GM12872 (cell line): ENCODE data around the gene ZNF679.
A peak's percentile ranks its signal among the peaks of the same experiment; 100 is the strongest.

Source experiments
- TF ChIP-seq, protein P1 (sequence below): IDR thresholded peaks from 3 replicates; pipeline ENCODE4 v1.5.1; 2011; ENCODE audit warnings: low read depth, mild to moderate bottlenecking, low read length, moderate library complexity; ENCODE audit not compliant: insufficient read depth

ZNF679 gene

DNA sequence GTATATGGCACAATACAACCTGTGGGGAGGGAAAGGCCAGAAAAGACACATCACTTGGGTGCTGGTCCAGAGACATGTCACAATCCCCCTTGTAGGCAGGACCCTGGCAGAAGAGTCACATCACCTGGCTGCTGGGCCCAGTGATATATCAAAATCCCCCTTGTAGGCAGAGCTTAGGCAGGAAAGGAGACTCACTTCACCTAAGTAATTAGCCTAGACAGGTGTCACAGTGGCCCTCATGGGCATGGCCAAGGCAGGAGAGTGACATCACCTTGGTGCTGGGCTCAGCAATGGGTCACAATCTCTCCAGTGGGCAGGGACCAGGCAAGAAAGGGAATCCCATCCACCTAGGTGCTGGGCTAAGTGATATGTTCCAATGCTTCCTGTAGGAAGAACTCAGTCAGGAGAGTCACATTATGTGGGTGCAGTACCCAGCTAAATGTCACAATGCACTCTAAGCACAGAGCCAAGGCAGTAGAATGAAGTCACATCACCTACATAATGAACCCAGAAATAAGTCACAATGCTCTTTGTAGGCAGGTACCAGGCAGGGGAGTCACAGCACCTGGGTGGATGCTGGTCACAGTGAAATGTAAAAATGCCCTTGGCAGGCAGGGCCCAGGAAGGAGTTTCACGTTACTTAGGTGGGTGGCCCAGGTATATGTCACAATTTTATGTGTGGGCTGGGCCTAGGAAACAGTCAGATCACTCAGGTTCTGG is 66.6 kb downstream of the ZNF679 start:
- TF ChIP-seq, protein P1, sequence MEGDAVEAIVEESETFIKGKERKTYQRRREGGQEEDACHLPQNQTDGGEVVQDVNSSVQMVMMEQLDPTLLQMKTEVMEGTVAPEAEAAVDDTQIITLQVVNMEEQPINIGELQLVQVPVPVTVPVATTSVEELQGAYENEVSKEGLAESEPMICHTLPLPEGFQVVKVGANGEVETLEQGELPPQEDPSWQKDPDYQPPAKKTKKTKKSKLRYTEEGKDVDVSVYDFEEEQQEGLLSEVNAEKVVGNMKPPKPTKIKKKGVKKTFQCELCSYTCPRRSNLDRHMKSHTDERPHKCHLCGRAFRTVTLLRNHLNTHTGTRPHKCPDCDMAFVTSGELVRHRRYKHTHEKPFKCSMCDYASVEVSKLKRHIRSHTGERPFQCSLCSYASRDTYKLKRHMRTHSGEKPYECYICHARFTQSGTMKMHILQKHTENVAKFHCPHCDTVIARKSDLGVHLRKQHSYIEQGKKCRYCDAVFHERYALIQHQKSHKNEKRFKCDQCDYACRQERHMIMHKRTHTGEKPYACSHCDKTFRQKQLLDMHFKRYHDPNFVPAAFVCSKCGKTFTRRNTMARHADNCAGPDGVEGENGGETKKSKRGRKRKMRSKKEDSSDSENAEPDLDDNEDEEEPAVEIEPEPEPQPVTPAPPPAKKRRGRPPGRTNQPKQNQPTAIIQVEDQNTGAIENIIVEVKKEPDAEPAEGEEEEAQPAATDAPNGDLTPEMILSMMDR, result no peak

DNA sequence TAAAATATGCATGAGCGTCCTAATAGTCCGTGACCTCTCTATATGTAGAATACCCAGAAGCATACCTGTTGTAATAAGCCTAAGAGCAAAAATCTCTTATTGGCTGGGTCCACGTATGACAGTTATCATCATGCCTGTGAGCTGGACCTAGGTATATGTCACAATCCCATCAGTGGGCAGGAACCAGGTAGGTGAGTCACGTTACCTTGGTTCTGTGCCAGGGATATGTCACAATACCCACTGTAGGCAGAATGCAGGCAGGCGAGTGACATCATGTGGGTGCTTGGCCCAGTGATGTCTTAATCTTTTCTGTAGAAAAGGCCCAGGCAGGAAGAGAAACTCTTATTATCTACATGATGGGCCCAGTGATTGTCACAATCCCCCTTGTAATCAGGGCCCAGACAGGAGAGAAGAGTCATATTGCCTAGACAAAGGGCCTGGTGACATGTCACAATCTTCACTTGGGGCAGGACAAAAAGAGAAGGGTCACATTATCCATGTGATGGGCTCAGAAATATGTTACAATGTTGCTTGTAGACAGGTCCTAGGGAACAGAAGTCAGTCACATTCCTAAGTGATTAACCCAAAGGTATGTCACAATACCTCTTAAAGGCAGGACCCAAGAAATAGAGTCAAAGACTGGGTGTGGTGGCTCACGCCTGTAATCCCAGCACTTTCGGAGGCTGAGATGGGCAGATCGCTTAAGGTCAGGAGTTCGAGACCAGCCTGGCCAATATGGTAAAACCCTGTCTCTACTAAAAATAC is 72.5 kb downstream of the ZNF679 start:
- TF ChIP-seq, protein P1, result no peak

DNA sequence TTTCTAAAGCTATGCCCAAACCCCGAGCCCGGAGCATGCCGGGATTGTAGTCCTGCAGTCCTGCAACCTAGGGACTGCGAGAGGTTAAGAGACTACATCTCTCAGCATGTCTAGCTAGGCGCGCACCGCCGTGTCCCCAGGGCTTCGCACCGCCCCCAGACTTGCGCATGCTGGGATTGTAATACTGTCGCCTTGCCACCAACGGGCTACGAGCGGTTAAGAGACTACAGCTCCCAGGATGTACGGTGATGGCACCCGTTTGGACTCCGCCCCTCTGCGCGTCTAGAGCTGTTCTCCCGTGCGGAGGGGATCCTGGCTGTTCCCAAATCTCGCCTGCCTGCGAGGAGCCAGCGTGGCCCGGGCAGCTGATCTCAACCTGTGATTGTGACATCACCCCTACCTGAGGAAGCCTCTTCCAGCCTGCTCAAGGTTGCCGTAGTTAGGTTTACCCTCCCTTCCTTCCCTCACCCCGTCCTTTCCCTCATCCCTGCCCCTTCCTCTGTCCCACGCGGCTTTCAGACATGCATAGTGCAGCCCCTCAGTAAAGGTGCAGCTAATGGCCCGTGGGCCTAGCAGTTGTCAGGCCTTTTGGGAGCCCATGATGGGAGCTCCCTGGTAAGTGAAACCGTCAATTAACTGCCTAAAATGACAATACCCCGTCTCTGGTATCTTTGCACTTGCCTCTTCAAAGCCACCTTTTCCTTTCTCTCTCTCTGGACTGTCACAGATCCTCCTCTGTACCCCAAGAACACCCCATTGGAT is 79.2 kb downstream of the ZNF679 start:
- TF ChIP-seq, protein P1, result peak; percentile 15; the same call in 1 of the 3 replicates

DNA sequence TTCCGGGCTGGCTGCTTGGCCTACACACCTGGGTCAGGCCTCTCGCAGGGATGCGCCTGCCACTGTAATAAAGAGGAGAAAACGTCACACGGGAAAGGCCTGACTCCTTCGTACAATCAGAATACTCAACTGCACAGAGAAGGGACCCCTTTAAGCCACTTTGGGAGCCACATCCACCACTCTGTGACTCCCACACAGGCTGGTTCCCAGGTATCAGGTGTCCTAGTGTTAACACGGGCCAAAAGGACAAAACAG is 79.7 kb downstream of the ZNF679 start:
- TF ChIP-seq, protein P1, result no peak

DNA sequence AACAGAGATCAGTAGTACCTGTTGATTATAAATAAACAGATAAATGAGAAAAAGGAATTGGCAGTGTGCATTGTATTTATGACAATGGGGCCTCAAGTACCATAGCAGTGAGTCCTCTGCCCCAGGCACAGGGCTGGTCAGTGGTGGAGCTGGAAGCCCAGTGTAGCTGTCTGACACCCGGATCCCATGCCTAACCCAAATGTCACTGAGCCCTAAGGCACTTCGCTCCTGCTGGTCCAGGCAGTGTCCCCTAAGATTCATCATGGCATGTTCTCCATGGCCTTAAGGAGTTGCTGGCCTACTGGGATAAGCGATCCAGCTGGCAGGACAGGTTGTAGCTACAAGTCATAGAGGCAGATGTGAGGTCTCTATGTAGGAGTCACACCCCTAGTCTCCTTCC is 82.2 kb downstream of the ZNF679 start:
- TF ChIP-seq, protein P1, result no peak

DNA sequence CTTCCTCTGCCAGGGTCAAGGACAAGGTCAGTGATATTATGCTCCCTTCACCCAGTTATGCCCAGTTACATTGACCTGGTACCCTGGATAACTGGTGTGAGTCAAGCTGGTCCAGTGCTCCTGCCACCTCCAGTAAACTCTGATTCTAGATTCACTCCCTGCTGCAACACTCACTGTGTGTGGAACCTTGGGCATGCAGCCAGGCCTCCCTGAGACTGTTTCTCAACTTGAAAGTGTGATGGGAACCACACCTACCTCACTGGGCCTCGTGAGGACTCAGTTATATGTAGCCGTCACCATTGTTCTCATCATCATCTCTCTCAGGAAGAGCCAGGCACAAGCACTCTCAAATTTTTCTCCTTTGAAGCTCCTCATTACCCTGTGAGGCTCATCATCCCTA is 84.6 kb downstream of the ZNF679 start:
- TF ChIP-seq, protein P1, result no peak

DNA sequence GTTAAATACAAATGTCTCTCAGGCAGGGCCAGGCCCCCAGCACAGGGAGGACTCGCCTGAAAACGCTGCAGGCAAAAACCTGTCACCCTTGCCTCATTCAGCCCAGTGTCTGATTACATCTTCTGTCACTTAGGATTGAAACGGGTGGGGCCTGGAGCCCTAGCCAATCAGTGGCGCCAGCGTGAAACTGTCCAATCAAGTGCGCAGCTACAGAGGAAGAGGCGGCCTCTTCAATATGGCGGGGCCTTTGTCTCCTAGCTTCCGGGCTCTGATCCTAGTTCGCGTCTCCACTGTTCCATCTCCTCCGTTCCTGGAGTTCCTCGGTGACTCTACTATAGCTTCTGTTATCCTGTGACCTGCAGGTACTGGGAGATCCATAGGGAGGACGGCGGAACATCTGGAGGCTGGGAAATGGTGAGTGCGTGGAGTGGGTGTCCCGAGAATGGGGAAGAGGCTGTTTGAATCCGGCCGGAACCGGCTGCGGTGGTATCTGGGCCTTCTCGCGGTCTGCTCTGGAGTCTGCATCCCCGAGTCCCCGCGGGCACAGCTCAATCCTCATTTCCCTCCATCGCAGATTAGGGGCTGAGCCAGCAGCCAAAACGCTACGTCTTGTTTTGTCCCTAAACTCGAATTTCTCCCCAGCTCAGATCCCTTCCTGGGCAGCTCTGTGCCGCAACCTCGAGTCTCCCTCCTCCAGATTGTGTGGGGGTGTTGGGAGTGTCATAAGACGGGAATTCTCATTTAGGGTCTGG is 85.6 kb downstream of the ZNF679 start, which contains the start of gene ZNF736:
ZNF736 (plus strand) TSS at position 222 of the 752 bp plus-strand sequence; CDS start at position 412, 190 bp downstream.
- TF ChIP-seq, protein P1, result no peak
